Hematopoietic multipotent progenitor cell (in vitro differentiated cells): ENCODE data around the gene PEX13. TPM values are rescaled to one million over a fixed set of nuclear protein-coding genes. Genes with fewer than 3 reads are reported as not detected.
A peak's percentile ranks its signal among the peaks of the same experiment; 100 is the strongest.
"Not testable (repeated sequence)": the region's sequence is repeated elsewhere in the genome, so short reads cannot be mapped to it uniquely, and the experiment has no call there.

Experiments
- DNase-seq, 3 donors: peaks; one replicate each; pipeline ENCODE4 v3.0.0-alpha.2; 2011 to 2015; ENCODE audit warnings: low read depth in 2 of 3, low spot score in 2 of 3
- total RNA-seq: library from RNA; depleted of rRNA; stranded (reverse); fragments of >200 nt; gene quantifications from one replicate; pipeline ENCODE4 v1.2.3, GENCODE V29; 2012

Gene PEX13
- total RNA-seq, 1 donor, result 20.7 TPM

GRCh38 chr2:61006486-61007105 is 10.9 kb upstream of the PEX13 start:
- no peak for DNase-seq

- no peak for DNase-seq
Measured at GRCh38 chr2:61009355-61009754, 8.2 kb upstream of the PEX13 start.

GRCh38 chr2:61011678-61012077 is 5.8 kb upstream of the PEX13 start:
- no peak for DNase-seq

- not testable (repeated sequence) for DNase-seq
Measured at GRCh38 chr2:61012303-61012702, 5.2 kb upstream of the PEX13 start.

GRCh38 chr2:61013382-61013781 is 4.1 kb upstream of the PEX13 start:
- no peak for DNase-seq

GRCh38 chr2:61014763-61015162 is 2.8 kb upstream of the PEX13 start:
- DNase-seq, result no peak

- no peak for DNase-seq
Measured at GRCh38 chr2:61015976-61016375, 1.5 kb upstream of the PEX13 start.

GRCh38 chr2:61016392-61017002 is 1.0 kb upstream of the PEX13 start:
- DNase-seq, result no peak

GRCh38 chr2:61017003-61017555 is 441 bp upstream of the PEX13 start:
- peak; percentile 46 to 81 (median 80) for DNase-seq

GRCh38 chr2:61018318-61018755 is 817 bp downstream of the PEX13 start:
- DNase-seq, result no peak

GRCh38 chr2:61018798-61019197 is 1.3 kb downstream of the PEX13 start:
- DNase-seq, result no peak

- DNase-seq, result no peak
Measured at GRCh38 chr2:61021228-61021660, 3.7 kb downstream of the PEX13 start.

GRCh38 chr2:61023670-61024069 is 6.2 kb downstream of the PEX13 start:
- no peak for DNase-seq

- no peak for DNase-seq
Measured at GRCh38 chr2:61029533-61029932, 12.0 kb downstream of the PEX13 start.

- not testable (repeated sequence) for DNase-seq
Measured at GRCh38 chr2:61034592-61034991, 17.1 kb downstream of the PEX13 start.

GRCh38 chr2:61036643-61037042 is 19.1 kb downstream of the PEX13 start:
- not testable (repeated sequence) for DNase-seq

GRCh38 chr2:61042807-61043206 is 25.3 kb downstream of the PEX13 start:
- no peak for DNase-seq

GRCh38 chr2:61044636-61045035 is 27.1 kb downstream of the PEX13 start:
- no peak for DNase-seq

- DNase-seq, result no peak
Measured at GRCh38 chr2:61045226-61045625, 27.7 kb downstream of the PEX13 start.

GRCh38 chr2:61045999-61046398 is 28.5 kb downstream of the PEX13 start:
- no peak for DNase-seq

- peak in 2 of 3 donors; percentile 22 to 68 for DNase-seq
Measured at GRCh38 chr2:61055557-61055956, 38.0 kb downstream of the PEX13 start.

GRCh38 chr2:61057562-61057961 is 40.0 kb downstream of the PEX13 start:
- DNase-seq, result no peak
